ENCODE measurements around the gene PIK3CB. TPM values are rescaled to one million over a fixed set of nuclear protein-coding genes. Genes with fewer than 3 reads are reported as not detected.

PIK3CB gene
- total RNA-seq, 4 donors from 2014 or later, result 24.9 to 94.7 (median 36.8) TPM

DNA sequence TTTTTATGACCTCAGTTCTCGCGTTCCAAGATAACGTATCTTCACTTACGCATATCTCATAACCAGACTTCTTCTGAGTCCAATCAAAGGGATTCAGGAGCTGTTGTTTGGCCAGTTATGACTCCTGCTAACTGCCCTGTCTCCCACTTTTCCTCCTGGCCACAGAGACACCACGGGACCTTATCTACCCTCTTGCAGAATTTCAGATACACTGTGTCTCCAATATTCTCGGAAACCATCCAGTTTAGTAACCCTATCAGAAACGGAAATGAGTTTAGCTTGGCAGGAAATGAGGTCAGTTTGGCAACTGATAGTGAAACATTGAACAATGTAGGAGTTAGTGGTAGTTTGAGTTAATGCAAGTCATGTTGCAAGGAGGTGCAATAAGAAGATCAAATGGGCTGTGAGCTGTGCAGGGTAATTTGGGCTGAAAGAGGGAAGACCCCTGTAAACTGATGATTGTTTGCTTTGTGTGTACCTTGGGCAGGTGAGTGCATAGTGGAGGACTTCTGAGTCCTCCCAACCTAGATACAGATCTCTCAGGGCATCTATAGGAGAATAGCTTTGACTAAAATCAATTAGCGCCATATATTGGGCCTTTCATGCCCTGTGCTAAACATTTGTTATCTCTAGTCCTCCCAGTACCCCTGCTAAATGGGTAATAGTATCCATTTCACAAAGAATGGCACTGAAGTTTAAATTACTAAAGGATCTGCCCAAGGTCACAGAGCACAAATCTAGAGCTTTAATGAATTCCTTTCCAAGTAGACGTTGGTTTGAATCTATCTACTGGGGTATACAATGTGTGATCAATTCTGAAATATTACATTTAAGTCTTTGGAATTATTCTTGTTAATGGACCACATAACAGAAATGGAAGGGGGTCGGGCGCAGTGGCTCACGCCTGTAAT lies 41.3 kb upstream of the PIK3CB start:
- Histone ChIP-seq H3K9me3 (no peaks in the 10 kb centered on the region), H3K4me3 (no peak overlapping the region), H3K36me3 (no peaks in the 10 kb centered on the region), H3K27ac (peak overlapping the region in 2 of 4 donors; percentile 0 to 35), H3K4me1 (no peaks in the 10 kb centered on the region), H3K27me3 (no peaks in the 10 kb centered on the region)
- intact Hi-C loops (cut with DNase I; ENCODE audit: low total_unique reads) (no loop called here), in situ Hi-C loops (cut with MboI; ENCODE audit: low sequenced_read_pairs in 4 of 4) (no loop called here)
- TF ChIP-seq CTCF (IDR thresholded peaks at IDR 0.05 in 4 of 5, conservative IDR thresholded peaks at IDR 0.05 in 1 of 5), result no peak
- no peak for TF ChIP-seq POLR2A (IDR thresholded peaks at IDR 0.05)
- ATAC-seq (peak in 1 of 2 donors; percentile 50), DNase-seq (no peak)

DNA sequence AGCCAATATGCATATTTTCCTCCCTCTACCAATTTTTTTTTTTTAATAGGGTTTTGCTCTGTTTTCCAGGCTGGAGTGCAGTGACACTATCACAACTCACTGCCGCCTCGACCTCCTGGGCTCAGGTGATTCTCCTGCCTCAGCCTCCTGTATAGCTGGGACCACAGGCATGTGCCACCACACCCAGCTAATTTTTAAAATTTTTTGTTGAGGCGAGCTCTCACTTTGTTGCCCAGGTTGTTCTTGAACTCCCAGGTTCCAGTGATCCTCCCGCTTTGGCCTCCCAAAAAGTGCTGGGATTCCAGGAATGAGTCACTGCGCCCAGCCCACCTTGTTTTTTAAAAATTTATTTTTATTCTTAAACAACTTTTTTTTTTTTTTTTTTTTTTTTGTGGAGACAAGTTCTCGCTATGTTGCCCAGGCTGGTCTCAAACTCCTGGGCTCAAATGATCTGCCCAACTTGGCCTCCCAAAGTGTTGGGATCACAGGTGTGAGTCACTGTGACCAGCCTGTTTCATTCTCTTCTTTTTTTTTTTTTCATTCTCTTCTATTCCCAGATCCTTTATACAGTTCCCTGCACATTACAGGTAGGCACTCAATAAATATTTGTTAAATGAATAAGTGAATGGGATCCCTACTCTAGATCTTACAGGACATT lies 40.5 kb upstream of the PIK3CB start:
- Histone ChIP-seq H3K4me3 (no peak overlapping the region), H3K36me3 (no peaks in the 10 kb centered on the region), H3K27me3 (no peaks in the 10 kb centered on the region), H3K27ac (peak overlapping the region in 2 of 4 donors; percentile 0 to 35), H3K4me1 (no peaks in the 10 kb centered on the region), H3K9me3 (no peaks in the 10 kb centered on the region)
- ATAC-seq, result no peak
- DNase-seq, result no peak
- in situ Hi-C loops (cut with MboI; ENCODE audit: low sequenced_read_pairs in 4 of 4) (no loop called here), intact Hi-C loops (cut with DNase I; ENCODE audit: low total_unique reads) (no loop called here)
- TF ChIP-seq POLR2A (IDR thresholded peaks at IDR 0.05) (no peak), CTCF (IDR thresholded peaks at IDR 0.05 in 4 of 5, conservative IDR thresholded peaks at IDR 0.05 in 1 of 5) (no peak)

- in situ Hi-C loops (cut with MboI; ENCODE audit: low sequenced_read_pairs in 4 of 4), result no loop called here
- Histone ChIP-seq H3K4me3 (no peak overlapping the region), H3K27ac (no peak overlapping the region), H3K36me3 (no peaks in the 10 kb centered on the region), H3K9me3 (no peaks in the 10 kb centered on the region), H3K4me1 (no peaks in the 10 kb centered on the region), H3K27me3 (no peaks in the 10 kb centered on the region)
- DNase-seq (no peak), ATAC-seq (no peak)
- intact Hi-C loops (cut with DNase I; ENCODE audit: low total_unique reads), result no loop called here
- TF ChIP-seq POLR2A (IDR thresholded peaks at IDR 0.05) (no peak), CTCF (IDR thresholded peaks at IDR 0.05 in 4 of 5, conservative IDR thresholded peaks at IDR 0.05 in 1 of 5) (no peak)
These were observed 38.9 kb upstream of the PIK3CB start for GRCh38 chr3:138873471-138874278.

DNA sequence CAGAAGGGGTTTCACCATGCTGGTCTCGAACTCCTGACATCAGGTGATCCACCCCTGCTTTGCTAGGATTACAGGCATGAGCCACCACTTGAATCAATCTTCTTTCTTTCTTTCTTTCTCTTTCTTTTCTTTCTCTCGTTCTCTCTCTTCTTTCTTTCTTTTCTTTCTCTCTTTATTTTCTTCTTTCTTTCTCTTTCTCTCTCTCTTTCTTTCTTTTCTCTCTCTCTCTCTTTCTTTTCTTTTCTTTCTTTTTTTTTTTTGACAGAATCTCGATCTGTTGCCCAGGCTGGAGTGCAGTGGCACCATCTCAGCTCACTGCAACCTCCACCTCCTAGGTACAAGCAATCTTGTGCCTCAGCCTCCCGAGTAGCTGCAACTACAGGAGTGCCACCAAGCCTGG lies 37.9 kb upstream of the PIK3CB start:
- ATAC-seq (no peak), DNase-seq (no peak)
- TF ChIP-seq POLR2A (IDR thresholded peaks at IDR 0.05) (no peak), CTCF (IDR thresholded peaks at IDR 0.05 in 4 of 5, conservative IDR thresholded peaks at IDR 0.05 in 1 of 5) (no peak)
- Histone ChIP-seq H3K36me3 (no peaks in the 10 kb centered on the region), H3K27ac (no peak overlapping the region), H3K9me3 (no peaks in the 10 kb centered on the region), H3K4me1 (no peaks in the 10 kb centered on the region), H3K27me3 (no peaks in the 10 kb centered on the region), H3K4me3 (no peak overlapping the region)
- in situ Hi-C loops (cut with MboI; ENCODE audit: low sequenced_read_pairs in 4 of 4) (no loop called here), intact Hi-C loops (cut with DNase I; ENCODE audit: low total_unique reads) (no loop called here)
